HEK293T (cell line): ENCODE data around the gene PACRG.

Source experiments
- ARNT ChIP-seq: fragments of 450-650 bp; IDR thresholded peaks from 2 replicates; pipeline ENCODE4 v1.6.1; 2017; ENCODE audit warnings: mild to moderate bottlenecking
- BHLHE40 ChIP-seq: fragments of 450-650 bp; IDR thresholded peaks from 2 replicates; pipeline ENCODE4 v1.6.1; 2016; ENCODE audit warnings: mild to moderate bottlenecking, moderate library complexity, borderline replicate concordance
- FOXA1 ChIP-seq: fragments of 450-650 bp; IDR thresholded peaks from 2 replicates; pipeline ENCODE4 v1.6.1; 2016; ENCODE audit warnings: mild to moderate bottlenecking
- FOXK2 ChIP-seq: fragments of 450-650 bp; IDR thresholded peaks from 2 replicates; pipeline ENCODE4 v1.6.1; 2016; ENCODE audit warnings: mild to moderate bottlenecking
- FOXM1 ChIP-seq: fragments of 450-650 bp; IDR thresholded peaks from 2 replicates; pipeline ENCODE4 v1.6.1; 2017; ENCODE audit warnings: mild to moderate bottlenecking, borderline replicate concordance
- HDGF ChIP-seq: fragments of 450-650 bp; IDR thresholded peaks from 2 replicates; pipeline ENCODE4 v1.6.1; 2017; ENCODE audit warnings: antibody characterized with exemption, borderline replicate concordance
- L3MBTL2 ChIP-seq: fragments of 450-650 bp; conservative IDR thresholded peaks from 2 replicates; pipeline ENCODE4 v1.6.1; 2016; ENCODE audit warnings: mild to moderate bottlenecking
- LEF1 ChIP-seq: fragments of 450-650 bp; IDR thresholded peaks from 2 replicates; pipeline ENCODE4 v1.6.1; 2017; ENCODE audit warnings: mild to moderate bottlenecking, borderline replicate concordance
- SP1 ChIP-seq: fragments of 450-650 bp; IDR thresholded peaks from 2 replicates; pipeline ENCODE4 v1.6.1; 2017
- SUZ12 ChIP-seq: fragments of 450-650 bp; IDR thresholded peaks from 2 replicates; pipeline ENCODE4 v1.6.1; 2016; ENCODE audit warnings: mild to moderate bottlenecking
- TARDBP ChIP-seq: fragments of 450-650 bp; IDR thresholded peaks from 2 replicates; pipeline ENCODE4 v1.6.1; 2016
- ZNF384 ChIP-seq: fragments of 450-650 bp; IDR thresholded peaks from 2 replicates; pipeline ENCODE4 v1.6.1; 2016

DNA sequence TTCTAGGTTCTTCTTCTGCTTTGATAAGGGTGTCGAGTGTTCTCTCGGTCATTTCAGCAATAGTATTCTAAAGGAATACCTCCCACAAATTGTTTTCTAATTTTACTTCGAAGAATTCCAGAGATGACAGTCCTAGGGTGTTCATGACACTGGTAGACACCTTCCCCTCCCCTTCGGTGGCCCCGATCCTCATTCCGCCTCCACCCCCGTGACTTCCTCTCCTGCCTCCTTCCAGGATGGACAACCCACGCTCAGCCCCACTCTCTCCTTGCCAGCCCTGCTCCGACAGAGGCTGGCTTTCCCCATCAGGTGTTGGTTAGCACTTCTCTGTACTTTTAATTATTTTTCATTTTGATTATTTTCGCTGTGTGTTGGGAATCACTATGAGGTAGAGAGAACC, 431.9 kb downstream of the PACRG start:
- no peak for TF ChIP-seq FOXK2
- no peak for TF ChIP-seq SUZ12
- TF ChIP-seq FOXM1 = no peak
- no peak for TF ChIP-seq FOXA1
- TF ChIP-seq BHLHE40 = no peak
- TF ChIP-seq ARNT = no peak
- no peak for TF ChIP-seq HDGF
- no peak for TF ChIP-seq LEF1
- TF ChIP-seq SP1 = no peak
- TF ChIP-seq L3MBTL2 = no peak
- no peak for TF ChIP-seq TARDBP
- no peak for TF ChIP-seq ZNF384
